ENCODE data around the gene NFAM1.

The NFAM1 gene

DNA sequence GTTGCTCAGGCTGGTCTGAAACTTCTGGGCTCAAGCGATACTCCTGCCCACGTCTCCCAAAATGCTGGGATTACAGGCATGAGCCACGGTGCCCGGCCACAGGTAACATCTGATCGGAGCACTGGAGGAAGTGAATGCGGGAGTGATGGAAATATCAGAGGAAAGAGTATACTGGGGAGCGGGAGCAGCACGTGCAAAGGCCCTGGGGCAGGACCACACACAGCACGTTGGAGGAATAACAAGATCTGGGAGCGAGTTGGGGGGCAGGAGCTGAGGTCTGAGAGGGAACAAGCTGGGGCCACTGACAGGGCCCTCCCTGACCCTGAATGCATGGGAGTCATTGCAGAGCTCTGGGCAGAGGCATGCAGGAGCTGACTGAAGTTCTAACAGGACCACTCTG is 70.7 kb downstream of the NFAM1 start:
- H3K4me3 ChIP-seq (ENCODE audit: low read depth, low read length): no peak overlapping the region
- TF ChIP-seq, protein P1, sequence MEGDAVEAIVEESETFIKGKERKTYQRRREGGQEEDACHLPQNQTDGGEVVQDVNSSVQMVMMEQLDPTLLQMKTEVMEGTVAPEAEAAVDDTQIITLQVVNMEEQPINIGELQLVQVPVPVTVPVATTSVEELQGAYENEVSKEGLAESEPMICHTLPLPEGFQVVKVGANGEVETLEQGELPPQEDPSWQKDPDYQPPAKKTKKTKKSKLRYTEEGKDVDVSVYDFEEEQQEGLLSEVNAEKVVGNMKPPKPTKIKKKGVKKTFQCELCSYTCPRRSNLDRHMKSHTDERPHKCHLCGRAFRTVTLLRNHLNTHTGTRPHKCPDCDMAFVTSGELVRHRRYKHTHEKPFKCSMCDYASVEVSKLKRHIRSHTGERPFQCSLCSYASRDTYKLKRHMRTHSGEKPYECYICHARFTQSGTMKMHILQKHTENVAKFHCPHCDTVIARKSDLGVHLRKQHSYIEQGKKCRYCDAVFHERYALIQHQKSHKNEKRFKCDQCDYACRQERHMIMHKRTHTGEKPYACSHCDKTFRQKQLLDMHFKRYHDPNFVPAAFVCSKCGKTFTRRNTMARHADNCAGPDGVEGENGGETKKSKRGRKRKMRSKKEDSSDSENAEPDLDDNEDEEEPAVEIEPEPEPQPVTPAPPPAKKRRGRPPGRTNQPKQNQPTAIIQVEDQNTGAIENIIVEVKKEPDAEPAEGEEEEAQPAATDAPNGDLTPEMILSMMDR (IDR thresholded peaks at IDR 0.05; ENCODE audit: insufficient read depth, low read depth, low read length, missing control alignments): no peak
- no peak for DNase-seq (ENCODE audit: low read depth)

DNA sequence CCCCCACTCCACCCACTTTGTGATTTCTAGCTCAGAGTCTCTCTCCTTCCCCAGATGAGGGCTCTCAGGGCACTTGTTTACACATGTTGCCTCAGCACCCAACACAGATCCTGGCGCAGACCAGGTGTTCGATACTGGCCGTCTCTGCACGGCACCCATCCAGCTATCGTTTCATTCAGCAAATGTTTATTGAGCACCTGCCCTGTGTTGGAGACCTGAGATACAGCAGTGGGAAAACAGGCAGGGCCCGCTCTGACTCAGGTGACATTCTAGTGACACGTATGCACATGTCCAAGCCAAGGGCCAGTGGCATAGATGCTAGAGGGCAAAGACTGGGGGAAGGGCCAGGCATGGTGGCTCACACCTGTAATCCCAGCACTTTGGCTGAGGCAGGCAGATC is 71.9 kb downstream of the NFAM1 start:
- TF ChIP-seq, protein P1 (IDR thresholded peaks at IDR 0.05; ENCODE audit: insufficient read depth, low read depth, low read length, missing control alignments): no peak
- H3K4me3 ChIP-seq (ENCODE audit: low read depth, low read length): no peak overlapping the region
- DNase-seq (ENCODE audit: low read depth): no peak

DNA sequence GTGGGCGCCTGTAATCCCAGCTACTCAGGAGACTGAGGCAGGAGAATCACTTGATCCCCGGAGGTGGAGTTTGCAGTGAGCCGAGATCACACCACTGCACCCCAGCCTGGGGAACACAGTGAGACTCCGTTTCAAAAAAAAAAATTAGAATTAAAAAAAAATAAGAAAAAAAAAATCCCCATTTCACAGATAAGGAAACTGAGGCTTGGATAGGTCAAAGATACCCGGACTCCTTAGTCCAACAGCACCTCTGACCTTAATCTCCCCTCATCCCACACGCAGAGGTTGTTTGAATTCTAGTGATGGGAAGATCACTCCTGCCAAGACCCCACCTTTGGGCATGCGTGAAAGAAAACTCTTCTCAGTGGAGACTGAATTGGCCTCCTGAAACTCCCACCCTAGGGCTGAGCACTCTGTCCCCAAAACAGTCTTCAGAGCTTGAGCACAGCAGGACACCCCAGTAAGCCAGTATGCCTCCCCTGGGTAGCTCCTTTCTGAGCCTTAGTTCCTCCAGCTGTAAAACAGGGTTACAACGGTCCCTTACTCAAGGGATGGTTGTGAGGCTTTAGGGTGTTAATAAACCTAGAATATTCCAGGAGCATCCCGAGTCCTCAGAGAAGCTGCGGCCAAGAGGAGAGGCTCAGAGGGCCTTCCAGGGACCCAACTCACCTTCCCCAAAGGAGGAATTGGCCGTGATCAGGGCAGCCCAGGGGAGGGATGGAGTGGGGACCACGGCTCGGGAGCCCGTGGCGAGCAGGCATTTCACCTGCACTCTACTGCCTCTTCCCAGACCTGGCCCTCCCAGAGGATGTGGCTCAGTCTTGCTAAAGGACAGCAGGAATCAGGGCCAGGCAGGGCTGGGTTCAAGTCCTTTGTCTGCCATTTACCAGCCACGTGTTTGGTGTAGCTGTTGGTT is 73.3 kb downstream of the NFAM1 start:
- DNase-seq (ENCODE audit: low read depth): no peak
- TF ChIP-seq, protein P1 (IDR thresholded peaks at IDR 0.05; ENCODE audit: insufficient read depth, low read depth, low read length, missing control alignments): no peak
- H3K4me3 ChIP-seq (ENCODE audit: low read depth, low read length): no peak overlapping the region

DNA sequence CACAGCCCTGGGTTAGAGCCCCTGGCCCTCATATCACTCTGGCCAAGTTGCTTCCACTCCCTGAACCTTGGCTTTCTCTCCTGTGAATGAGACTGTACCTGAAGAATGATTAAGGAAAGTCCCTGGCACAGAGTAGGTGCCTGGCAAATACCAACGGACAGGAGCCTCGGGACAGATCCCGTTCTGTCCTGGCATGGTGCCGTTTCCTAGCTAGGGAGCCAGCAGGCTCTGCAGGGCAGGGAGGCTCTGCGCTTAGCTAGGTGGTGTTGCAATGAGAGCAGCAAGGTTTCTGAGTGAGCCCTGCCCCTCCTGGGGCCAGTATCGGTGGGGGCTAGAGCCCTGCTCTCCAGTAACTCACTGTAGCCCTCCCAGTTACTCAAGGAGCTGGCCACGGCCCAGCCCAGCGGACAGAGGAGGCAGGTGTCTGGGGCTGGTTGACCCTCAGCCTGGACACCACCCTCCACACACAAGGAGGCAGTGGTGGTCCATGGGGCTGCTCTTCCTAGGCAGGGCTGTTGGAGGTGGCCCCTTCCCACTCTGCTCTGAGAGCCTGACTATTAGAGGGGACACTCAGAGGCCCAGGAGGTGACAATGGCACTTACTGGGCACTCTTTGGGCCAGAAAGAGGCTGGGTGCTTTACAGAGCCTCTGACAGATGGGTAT is 74.4 kb downstream of the NFAM1 start:
- DNase-seq (ENCODE audit: low read depth): no peak
- H3K4me3 ChIP-seq (ENCODE audit: low read depth, low read length): no peak overlapping the region
- TF ChIP-seq, protein P1 (IDR thresholded peaks at IDR 0.05; ENCODE audit: insufficient read depth, low read depth, low read length, missing control alignments): no peak

DNA sequence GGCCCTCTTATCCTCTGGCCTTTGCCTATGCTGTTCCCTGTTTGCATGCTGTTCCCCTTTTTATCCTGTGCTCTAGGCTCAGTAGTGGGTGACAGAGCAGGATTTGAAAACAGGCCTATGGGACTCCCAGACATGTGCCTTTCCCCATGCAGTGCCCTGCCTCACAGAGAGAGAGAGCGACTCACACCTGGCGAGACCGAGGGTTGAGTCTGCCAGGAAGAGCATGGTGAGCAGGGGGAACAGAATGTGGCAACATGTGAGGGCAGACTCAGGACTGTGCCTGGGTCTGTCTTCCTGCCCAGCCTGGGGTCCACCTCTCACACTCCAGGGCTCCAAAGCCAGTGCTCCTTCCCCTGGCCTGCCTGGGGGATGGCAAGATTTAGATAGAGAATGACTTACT is 75.0 kb downstream of the NFAM1 start:
- no peak for DNase-seq (ENCODE audit: low read depth)
- TF ChIP-seq, protein P1 (IDR thresholded peaks at IDR 0.05; ENCODE audit: insufficient read depth, low read depth, low read length, missing control alignments): no peak
- H3K4me3 ChIP-seq (ENCODE audit: low read depth, low read length): no peak overlapping the region

DNA sequence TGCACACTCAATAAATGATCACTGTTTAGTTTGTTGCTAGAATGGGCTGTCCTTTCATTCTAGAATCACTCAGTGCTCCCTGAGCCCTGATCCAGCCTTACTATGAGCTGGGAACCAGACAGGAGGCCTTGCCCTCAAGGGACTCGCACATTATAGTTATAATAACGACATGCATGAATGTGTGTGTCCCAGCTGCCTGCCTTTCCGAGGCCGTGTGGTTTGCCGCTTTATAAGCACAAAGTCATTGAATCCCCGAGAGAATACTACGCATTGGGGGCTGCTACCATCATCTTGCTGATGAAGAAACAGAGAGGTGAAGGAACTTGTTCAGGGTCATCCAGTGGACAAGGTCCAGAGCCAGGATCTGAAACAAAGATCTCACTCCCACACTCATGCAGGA is 75.7 kb downstream of the NFAM1 start:
- H3K4me3 ChIP-seq (ENCODE audit: low read depth, low read length): no peak overlapping the region
- TF ChIP-seq, protein P1 (IDR thresholded peaks at IDR 0.05; ENCODE audit: insufficient read depth, low read depth, low read length, missing control alignments): no peak
- peak; percentile 56 for DNase-seq (ENCODE audit: low read depth)
